Esophagus mucosa (tissue), 1 donor: ENCODE measurements around the gene SIK1. TPM values are rescaled to one million over a fixed set of nuclear protein-coding genes. Genes with fewer than 3 reads are reported as not detected.
"Not testable (repeated sequence)": the region's sequence is repeated elsewhere in the genome, so short reads cannot be mapped to it uniquely, and the experiment has no call there.

Source experiments
- ATAC-seq: fragments of 200-7000 bp; cut with Tn5 transposase; one replicate; pipeline ENCODE4 v1.9.1; 2020
- total RNA-seq: library from RNA; stranded (reverse); gene quantifications from one replicate; pipeline ENCODE4 v1.2.4, GENCODE V29; 2023
- donor health status: DM: yes; HTN: yes; CAD: no.

The SIK1 gene
- total RNA-seq, 1 donor from 2014 or later, result 16.5 TPM

DNA sequence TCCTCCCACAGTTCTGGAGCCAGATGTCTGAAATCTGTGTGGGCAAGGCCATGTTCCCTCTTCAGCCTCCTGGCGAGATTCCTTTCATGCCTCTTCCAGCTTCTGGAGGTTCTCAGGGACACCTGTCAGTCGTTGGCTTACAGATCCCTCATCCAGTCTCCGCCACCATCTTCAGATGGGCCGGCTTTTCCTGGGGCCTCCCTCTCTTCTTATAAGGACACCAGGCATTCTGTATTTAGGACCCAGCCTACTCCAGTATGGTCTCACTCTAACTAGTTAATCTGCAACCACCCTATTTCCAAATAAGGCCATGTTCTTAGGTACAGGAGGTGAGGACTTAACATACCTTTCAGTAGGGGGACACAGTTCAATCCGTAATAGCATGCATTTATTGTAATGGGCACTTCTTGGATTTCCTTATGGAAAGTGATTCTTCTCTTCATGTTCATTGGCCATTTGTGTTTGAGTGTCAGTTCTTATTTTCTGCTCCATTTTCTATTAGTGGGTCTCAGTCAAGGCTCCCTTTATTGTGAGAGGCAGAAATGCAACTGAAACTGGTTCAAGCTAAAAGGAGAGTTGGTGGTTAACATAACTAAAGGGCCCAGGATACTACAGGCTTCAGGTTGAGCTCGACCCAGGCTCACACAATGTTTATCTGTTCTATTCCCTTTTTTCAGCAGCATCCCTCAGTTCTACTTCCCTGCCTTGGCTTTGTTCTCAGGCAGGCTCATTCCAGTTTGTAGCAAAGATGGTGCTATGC lies 12.6 kb upstream of the SIK1 start:
- not testable (repeated sequence) for ATAC-seq

DNA sequence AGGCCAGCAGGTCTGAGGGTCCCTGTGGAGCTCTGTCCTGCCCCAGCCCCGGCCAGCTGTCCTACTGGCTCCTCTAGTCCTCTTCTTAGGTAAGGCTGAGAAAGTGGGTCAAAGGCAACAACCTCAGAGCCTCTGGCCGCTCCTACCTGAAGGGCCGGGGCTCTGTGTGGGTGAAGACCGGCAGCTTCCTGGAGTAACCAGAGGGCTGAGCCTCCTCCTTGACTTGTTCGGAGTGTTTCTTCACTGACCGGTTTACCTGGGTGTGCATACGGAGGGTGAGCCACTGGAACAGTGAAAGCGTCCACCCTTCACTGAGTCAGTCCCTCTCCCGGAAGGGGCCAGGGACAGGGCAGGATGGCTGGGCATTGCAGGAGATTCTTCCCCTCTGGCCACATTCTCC lies 9.3 kb upstream of the SIK1 start:
- ATAC-seq, result peak; percentile 83

DNA sequence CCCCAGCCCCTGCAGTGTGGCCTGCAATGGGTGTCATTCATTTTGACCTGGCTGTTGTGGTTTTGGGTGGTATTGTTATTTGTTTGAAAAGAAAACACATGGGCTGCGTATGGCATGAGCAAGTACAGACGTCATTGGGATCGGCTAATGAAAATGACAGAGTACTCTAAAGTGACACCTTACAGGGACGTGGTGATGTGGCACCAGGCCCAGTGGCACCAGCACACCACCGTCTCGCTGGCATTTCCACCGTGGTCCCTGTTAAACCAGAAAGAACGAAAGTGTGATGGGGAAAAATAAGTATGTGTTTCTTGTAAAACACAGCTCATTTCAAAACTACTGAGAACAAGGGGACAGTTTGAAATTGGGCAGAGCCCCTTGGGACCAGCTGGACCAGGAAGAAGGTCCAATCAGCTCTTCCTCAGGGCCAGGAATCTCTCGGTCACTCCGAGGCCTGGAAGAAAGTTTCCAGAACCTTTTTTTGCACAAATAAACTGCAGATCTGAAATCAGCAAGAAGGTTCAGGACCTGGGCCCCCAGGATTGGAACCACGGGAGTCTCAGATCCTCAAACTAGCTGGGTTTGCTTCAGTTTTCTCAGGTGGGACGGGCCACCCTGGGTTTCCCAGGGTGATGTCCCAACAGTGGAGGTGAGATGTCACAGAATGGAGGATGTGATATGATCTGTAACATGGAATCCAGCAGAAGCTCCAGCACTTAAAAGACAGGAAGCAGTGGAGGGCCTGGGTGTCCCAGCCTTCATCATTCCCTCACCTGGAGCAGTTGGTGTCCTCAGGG lies 6.6 kb upstream of the SIK1 start:
- ATAC-seq, result not testable (repeated sequence)

DNA sequence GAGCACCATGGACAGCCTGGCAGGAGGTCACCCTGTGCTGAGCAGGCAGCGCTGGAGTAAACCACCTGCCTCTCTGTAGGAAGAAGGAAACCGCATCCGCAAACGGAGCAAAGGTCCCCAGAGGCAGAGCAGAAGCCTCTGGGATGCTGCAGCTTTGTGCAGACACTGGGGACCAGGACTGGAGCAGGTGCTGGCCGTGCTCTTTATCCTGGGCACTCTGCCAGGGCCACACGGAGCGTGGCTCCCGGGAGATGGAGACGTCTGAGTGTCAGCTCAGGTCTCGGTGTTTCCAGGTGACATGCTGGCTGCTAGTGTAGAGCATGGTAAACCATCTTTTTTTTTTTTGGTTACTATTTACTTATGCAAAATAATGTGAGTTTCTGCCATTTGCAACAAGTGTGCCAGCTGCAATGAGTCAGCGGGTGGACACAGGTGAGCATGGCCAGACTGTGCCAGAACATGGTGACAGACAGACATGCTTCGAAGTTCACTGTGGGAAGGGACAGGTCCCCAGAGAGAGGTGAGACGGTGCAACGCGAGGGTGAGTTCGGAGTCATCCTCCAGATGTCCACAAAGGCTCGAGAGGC lies 4.0 kb upstream of the SIK1 start:
- ATAC-seq, result not testable (repeated sequence)

DNA sequence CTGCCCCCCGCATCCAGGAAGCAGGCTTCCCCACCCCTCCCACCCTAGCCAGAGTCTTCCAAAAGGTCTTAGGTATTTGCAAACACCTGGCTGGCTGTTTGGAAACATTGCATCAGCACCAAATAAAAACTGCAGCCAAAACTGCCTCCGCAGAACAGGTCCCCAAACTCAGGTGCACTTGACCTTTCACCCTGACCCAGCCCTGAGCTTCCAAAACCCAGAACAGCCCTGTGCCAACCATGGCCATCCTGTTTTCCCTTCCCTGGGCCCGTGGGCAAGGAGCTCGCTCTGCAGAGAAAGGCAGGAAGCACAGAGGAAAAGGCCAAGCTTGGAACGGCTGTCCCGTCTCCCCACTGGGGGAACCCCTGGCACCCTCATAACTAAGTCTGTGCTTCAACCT lies 2.0 kb upstream of the SIK1 start:
- not testable (repeated sequence) for ATAC-seq

DNA sequence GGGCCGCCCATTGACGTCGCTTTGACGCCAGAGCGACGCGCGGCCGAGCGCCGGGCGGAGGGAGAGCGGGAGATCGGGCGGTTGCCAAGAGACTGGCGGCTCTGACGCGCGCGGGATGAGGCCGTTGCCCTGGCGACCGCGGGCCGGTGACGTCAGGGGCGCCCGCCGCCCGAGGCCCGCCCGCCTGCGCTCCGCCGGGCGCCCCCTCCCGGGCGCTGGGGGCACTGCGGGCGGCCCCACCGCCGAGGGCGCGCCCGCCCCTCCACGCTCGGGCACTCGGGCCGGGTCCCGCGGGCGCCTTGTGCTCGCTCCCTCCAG lies 270 bp upstream of the SIK1 start:
- peak; percentile 92 for ATAC-seq

DNA sequence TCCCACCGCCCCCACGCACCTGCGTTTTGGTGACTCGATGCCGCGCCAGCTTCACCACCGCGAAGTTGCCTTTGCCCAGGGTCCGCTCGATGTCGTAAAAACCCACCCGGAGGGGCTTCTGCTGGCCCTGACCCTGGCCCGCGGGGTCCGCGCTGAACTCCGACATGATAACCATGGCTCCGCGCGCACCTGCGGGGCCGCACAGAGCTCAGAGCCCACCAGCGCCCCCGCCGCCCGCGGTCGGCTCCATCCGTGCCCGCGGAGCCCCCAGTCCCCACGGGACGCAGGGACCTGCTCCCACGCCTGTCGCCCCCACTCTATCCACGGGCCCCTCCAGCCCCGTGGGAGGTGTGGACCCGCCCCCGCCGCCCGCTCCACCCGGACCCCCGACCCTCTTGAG lies 927 bp downstream of the SIK1 start:
- ATAC-seq, result peak; percentile 6

DNA sequence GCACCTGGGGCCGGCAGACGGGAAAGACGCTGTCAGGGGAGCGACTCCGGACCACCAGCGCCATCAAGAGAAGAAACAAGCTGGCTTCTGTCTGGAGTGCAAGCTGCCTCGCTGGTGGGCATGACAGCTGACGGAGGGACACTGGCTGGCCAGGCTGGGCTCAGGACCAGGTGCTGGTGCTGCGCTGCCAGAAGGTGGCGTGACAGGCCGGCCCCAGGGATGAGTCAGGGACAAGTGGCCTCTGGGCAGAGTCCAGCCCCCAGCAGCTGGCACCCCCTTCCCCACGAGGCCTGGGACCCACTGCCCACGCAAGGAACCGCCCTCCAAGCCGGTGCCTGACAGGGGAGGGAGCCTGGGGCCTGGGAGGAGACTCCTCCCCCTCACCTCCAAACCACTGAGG lies 7.5 kb downstream of the SIK1 start:
- not testable (repeated sequence) for ATAC-seq

DNA sequence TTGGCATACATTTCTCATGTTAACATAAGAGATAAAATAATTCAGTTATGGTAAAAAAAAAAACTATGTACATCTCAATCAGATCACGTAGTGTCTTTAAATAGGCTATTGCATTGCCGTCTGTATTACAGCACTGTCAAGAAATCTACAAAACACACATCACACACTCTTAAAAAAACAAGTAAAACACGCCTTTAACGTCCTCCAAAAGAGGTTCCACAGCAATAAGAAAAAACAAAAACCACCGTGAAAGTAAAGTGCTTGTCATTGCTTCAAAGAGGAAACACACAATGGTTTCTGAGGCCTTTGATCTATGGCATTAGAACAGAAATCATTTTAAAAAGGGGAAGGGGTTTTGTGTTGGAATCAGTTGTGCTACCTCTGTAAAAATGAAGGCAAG lies 12.4 kb downstream of the SIK1 start:
- not testable (repeated sequence) for ATAC-seq

DNA sequence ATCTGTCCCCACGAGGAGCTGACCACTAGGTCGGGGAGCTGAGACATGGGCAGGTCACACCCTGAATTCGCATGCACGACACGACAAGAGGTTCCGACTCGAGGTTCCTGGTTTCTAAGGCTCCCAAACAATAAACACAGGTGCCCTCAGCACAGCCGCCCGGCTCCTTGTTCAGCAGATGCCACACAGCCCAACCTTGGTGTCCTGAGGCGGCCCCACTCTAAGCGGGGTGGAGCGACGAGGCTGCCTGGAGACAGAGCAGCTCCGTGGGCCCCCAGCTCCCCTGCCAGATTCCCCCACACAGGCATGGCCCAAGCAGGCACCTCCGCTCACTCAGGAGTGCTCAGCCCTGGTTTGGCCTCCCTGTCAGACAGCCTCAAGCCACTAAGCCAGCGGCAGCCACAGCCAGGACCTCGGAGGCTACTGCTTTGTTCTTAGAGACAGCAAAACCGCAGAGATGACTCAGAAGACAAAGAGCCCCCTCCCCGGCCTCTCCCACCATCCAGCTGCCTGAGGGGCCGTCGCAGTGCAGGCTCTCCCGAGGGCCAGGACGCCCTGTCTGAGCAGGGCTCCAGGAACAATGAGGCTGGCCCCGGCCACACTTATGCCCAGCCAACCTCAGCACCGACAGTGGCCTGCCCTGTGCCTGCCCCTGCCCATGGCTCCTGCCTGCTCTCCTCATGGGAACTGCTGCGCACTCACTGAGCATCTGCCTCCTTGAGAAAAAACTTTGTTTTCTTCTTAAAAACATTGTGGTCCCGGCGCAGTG lies 14.7 kb downstream of the SIK1 start:
- ATAC-seq, result peak; percentile 21

DNA sequence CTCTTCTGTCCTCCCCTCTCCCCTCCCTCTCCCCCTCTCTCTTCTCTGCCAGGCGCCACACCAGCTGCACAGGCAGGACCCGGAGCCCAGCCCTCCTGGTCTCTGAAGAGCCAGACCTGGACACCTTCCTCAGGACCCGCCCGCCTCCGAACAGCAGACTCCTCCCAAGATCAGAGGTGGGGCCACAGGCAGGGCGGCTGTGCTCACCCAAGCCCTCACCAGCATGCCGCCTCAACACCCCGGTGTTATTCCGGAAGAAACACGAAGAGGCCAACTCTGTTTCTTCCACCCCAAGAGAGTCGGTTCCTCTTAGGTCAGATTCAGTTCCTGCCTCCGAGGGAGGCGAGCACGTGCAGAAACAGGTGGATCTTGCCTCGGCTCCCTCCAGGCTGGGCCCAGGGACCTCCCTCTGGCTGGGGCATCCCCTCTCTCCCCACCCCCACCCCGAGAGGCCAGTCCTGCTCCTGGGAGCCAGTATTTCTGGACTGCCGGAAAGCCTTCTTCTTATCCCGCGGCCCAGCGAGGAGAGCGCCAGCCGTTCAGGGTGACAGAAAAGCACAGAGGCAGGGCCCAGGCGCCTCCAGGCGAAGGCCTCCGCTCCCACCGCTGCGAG lies 16.4 kb downstream of the SIK1 start:
- peak; percentile 72 for ATAC-seq

DNA sequence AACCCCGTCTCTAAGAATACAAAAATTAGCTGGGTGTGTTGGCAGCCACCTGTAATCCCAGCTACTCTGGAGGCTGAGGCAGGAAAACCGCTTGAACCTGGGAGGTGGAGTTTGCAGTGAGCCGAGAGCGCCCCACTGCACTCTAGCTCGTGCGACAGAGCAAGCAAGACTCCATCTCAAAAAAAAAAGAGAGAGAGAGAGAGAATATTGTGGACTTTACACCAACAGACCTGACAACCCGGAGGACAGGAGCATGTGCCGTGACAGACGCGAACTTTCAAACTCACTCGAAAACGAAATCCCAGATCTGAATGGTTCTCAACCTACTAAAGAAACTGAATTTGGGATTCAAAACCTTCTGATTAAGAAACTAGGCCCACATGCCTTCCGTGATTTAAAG lies 19.8 kb downstream of the SIK1 start:
- ATAC-seq, result not testable (repeated sequence)

DNA sequence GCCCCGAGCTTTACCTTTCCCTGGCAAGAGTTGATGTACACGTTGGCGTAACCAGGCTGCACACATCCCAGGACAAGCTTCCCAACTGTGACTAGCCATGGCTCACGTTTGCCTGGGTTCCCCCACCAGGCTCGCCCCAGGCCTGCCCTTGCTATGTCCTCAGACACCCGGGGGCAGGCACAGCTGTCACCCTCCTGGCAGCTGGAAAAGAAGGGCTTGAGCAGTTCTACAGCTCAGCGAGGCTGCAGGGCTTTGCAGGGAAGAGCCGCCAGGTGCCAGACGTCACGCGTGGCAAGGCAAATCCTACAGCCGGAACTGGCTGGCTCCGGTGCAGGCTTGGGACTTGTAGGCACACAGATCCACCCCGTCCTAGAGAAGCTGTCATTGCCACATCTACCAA lies 22.5 kb downstream of the SIK1 start:
- ATAC-seq, result peak; percentile 62

DNA sequence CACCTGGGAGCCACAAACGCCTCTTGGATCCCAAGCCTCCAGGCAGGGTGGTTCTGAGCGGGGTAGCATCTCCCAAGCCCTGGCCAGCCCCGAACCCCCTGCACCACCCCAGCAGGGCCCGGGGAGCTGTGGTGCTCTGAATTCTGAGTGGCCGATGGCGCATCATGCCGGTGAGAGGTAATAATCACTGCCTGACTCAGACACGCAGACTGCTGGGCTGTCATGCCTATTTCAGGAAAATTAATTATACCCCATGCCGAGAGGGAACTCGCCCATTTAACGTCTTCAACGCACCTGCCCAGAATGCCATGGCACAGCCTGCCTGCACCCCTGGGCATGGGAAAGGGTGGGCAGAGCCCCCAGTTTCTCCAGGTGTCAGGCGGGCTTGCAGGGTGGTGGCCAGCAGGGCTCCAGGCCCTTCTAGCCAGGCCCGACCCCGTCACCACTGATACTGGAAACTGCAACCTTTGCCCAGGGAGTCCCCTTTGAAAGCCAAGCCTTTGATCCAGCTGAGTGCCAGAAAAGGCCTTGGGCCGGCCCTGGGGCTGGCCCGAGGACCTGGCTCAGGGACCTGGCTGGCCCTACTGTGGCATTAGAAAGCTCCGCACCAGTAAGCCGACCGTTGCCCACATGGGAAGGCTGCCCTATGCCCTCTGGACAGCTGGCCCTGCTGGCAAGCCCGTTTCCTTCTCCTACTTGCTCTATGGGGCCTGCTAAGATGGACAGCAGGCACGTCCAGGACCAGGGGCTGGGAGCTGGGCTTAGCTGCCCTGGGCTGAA lies 23.1 kb downstream of the SIK1 start:
- peak; percentile 4 for ATAC-seq

DNA sequence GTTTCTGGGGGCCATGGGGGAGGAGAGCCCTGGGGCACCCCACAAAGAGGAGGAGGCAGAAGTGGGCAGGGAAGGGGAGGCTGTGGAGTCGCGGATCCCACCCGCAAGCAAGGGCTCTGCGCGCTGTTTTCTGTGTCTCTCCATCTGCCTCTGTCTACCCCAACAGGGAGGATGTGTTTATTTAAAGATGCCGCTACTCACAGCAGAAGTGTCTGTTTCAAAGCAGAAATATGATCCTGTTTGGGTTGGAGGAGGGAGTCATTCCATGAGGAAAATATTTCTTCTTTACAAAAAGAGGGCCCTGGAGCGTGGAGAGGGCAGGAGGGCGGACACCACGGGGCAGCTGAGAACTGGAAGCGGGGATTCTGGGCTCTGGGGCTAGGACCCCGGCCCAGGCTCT lies 25.8 kb downstream of the SIK1 start:
- not testable (repeated sequence) for ATAC-seq

DNA sequence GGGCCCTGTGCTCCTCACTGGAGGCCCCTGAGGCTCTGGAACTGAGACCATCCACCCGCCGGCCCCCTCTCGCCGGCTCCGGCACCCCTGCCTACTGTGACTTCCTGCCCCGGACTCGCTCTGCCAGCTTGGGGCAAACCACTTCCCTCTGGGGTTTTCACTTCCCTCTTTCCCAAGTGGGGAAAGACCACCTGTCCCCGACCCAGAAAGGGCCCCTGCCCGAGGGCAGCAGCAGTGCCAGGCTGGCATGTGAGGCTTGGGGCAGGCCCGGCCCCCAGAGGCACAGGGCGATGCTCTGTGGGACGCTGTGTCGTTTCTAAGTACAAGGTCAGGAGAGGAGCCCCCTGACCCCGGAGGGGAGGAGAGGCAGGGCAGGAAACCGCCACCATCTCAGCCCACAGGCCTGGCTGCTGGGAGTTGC lies 27.3 kb downstream of the SIK1 start:
- not testable (repeated sequence) for ATAC-seq

DNA sequence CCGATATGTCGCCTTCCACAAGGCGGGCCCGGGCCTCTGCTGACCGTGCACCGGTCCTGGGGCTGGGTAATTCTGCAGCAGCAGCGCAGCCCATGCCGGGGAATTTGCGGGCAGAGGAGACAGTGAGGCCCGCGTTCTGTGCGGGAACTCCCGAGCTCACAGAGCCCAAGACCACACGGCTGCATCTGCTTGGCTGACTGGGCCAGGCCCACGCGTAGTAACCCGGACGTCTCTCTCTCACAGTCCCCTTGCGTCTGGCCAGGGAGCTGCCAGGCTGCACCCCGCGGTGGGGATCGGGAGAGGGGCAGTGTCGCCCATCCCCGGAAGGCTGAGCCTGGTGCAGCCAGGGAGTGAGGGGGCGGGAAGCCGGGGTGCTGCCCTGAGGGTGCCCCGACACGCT lies 27.8 kb downstream of the SIK1 start:
- ATAC-seq, result not testable (repeated sequence)

DNA sequence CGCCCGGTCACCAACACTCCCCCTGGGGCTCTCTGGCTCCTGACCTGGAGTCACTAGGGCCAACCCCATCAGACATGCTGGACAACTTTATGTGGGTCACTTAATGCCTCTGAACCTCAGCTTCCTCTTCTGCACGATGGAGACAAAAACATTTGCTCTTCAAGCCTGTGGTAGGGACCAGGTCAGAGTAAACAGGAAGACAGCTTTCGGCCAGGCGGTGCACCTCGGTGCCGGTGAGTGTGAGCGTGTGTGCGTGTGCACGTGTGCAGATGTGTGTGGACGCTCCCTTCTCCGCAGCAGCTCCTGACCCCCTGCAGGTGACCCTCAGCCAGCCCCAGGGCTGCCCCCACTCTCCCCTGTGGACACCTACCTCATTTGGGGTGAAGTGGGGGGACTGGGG lies 28.4 kb downstream of the SIK1 start:
- not testable (repeated sequence) for ATAC-seq

DNA sequence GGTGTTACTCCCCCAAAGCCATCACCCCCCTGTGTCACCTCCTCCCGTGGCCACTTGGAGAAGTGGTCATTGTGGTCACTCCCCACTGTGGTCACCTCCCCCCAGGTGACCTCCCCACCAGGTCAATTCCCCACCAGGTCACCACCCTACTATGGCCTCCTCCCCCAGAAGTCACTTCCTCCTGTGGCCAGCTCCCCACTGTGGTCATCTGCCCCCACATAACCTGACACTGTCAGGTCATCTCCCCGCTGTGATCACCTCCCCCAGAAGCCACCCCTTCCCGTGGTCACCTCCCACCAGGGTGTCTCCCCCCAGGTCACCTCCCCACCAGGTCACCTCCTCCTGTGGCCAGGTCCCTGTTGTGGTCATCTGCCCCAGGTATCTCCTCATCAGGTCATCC lies 28.9 kb downstream of the SIK1 start:
- ATAC-seq, result not testable (repeated sequence)

DNA sequence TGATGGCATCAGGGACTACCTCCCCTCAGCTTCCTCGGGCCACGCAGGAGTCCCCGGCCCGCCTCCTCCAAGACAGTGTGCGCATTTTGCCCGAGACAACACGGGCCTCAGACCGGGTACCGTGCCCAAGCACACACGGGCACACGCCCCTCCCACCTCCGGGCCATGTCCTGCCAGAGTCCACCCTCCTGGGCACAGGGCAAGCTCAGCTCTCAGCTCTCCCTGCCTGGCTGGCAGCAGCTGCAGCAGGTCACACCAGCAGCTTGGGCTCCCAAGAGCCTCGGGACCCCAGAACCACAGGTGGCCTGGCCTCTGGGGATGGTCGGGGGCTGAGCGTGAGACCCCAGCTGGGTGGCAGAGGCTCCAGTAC lies 29.5 kb downstream of the SIK1 start:
- not testable (repeated sequence) for ATAC-seq

DNA sequence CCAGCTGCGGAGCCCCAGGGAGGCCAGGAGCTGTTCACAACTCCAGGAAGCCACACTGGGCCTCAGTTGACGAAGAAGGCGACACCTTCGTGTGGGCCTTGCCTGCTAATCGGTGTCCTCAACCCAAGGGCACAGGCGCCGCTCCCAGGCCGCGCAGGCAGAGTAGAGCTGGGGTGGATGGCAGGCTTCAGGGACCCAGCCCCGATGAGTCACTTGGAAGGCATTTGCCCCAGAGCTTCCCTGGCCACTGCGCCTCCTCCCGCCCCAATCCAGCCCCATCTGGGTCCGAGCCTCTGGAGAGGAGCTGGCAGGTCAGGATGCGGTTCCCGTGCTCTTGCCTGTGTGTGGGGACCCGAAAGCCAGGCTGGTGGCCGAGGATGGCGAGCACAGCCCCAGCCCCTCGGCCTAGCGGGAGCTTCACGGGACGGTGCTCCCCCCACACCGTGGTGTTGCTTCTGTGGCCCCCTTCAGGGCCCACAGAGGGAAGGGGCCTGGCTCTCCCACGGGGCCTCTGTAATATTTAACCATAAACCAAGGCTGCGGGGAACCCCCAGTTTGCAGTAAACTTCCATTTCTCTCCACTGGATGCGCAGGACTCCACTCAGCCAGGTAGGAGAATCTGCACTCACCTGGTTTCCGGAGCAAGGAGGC lies 30.0 kb downstream of the SIK1 start:
- peak; percentile 89 for ATAC-seq
